ENCODE data around the gene CDK18. TPM values are rescaled to one million over a fixed set of nuclear protein-coding genes. Genes with fewer than 3 reads are reported as not detected.

The CDK18 gene
- total RNA-seq, 2 donors from 2014 or later, result 0.91 to 3.0 TPM

DNA sequence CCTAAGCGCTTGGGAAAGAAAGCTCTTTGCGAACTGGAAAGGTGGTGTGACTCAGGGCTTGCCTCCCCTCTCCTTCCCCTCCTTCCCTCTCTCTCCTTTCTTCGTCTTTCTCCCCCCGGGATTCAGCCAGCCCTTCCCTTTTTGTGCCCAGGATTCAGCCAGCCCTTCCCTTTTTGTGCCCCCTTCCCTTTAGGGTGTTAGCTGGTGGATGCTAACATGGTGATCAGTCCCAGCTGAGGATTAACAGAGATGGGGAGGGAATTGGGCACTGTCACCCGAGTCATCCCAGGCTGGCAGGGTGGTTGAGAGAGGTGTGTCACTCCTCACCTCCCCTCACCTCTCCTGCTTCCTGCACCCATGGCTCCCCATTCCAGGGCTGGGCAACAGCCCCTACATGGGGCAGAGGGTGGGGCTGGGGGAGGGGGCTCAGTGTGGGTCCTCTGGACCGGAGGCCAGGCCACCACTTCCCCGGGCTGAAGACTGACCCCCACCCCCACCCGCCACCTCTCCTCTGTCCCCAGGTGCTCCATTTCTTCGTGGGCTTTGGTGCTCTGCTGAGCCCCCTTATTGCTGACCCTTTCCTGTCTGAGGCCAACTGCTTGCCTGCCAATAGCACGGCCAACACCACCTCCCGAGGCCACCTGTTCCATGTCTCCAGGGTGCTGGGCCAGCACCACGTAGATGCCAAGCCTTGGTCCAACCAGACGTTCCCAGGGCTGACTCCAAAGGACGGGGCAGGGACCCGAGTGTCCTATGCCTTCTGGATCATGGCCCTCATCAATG is 75.9 kb downstream of the CDK18 start:
- Mint-ChIP-seq H3K36me3 (ENCODE audit: low read depth) (no peaks in the 10 kb centered on the region), H3K27ac (no peak overlapping the region), H3K9me3 (no peaks in the 10 kb centered on the region), H3K27me3 (peaks cover 23% of the 10 kb centered on the region), H3K4me3 (no peak overlapping the region), H3K4me1 (no peaks in the 10 kb centered on the region)
- ATAC-seq (replicated peaks), result no peak

DNA sequence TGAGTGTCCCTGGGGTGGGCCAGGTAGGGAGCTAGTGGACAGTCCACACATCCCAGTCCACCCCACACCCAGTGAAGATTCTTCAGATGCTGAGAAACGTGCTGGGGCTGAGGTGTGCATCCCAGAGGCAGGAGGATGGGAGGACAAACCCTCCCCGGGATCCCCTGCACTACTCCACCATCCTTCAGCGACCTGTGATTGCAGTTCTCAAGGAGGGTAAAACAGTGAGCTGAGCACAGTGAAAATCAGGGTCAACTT is 76.4 kb downstream of the CDK18 start:
- no peak for ATAC-seq (replicated peaks)
- H3K27ac Mint-ChIP-seq, result no peak overlapping the region
- H3K36me3 Mint-ChIP-seq (ENCODE audit: low read depth), result no peaks in the 10 kb centered on the region
- H3K4me3 Mint-ChIP-seq, result no peak overlapping the region
- no peaks in the 10 kb centered on the region for H3K4me1 Mint-ChIP-seq
- H3K9me3 Mint-ChIP-seq, result no peaks in the 10 kb centered on the region
- H3K27me3 Mint-ChIP-seq, result peaks cover 23% of the 10 kb centered on the region

- Mint-ChIP-seq H3K27ac (no peak overlapping the region), H3K9me3 (no peaks in the 10 kb centered on the region), H3K36me3 (ENCODE audit: low read depth) (no peaks in the 10 kb centered on the region), H3K4me1 (no peaks in the 10 kb centered on the region), H3K4me3 (no peak overlapping the region), H3K27me3 (peaks cover 23% of the 10 kb centered on the region)
- ATAC-seq (replicated peaks), result no peak
Observed at GRCh38 chr1:205581321-205581980, 77.0 kb downstream of the CDK18 start.

DNA sequence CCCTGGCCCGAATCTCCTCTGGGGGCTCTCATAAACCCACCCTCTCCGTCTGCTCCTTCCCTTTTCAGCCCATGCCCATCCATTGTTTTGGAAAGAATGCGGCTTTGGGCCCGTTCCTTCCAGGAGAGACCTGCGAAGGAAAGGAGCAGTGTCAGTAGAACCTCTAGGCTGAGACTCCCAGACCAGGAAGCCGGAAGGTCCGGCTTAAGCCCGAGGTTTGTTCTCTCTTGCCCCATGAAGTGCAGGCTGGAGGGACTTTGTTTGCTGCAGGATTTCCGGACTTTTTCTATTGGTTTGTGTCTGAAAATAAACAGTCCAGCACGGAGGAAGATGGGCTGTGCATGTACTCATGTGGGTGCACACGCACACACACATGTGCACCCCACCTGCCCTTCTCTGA is 77.6 kb downstream of the CDK18 start:
- ATAC-seq (replicated peaks), result no peak
- Mint-ChIP-seq H3K4me1 (no peaks in the 10 kb centered on the region), H3K27me3 (peaks cover 20% of the 10 kb centered on the region), H3K4me3 (no peak overlapping the region), H3K9me3 (no peaks in the 10 kb centered on the region), H3K27ac (no peak overlapping the region), H3K36me3 (ENCODE audit: low read depth) (no peaks in the 10 kb centered on the region)

Other genes with a start within 250 kb of the CDK18 start
- gene NUAK2, start 182.9 kb upstream of the CDK18 start, total RNA-seq, result 1 to 10 TPM; 1.2 to 2.9 TPM
- not detected for gene KLHDC8A, start 147.7 kb upstream of the CDK18 start, total RNA-seq
- 1 to 10 TPM in 1 of 2 donors, under 1 TPM in 1; 0.61 to 1.1 TPM for gene LEMD1, start 82.6 kb upstream of the CDK18 start, total RNA-seq
- gene BLACAT1, start 48.6 kb upstream of the CDK18 start, total RNA-seq, result under 1 TPM; 0.61 to 0.95 TPM
- 10 to 100 TPM; 72.9 to 76.4 TPM for gene ELK4, start 127.3 kb downstream of the CDK18 start, total RNA-seq
- gene SLC45A3, start 175.8 kb downstream of the CDK18 start, total RNA-seq, result under 1 TPM; 0.37 to 0.63 TPM
- 100 to 1,000 TPM; 102 to 110 TPM for gene NUCKS1, start 245.5 kb downstream of the CDK18 start, total RNA-seq